D341Med (cell line): Measurements from ENCODE around the gene METTL15.
"Not testable (repeated sequence)": the region's sequence is repeated elsewhere in the genome, so short reads cannot be mapped to it uniquely, and the experiment has no call there.

Experiments used
- DNase-seq: peaks from one replicate; pipeline ENCODE4 v3.0.0; 2012; ENCODE audit warnings: low spot score

The METTL15 gene

GRCh38 chr11:28222063-28222462 lies 113.9 kb downstream of the METTL15 start:
- not testable (repeated sequence) for DNase-seq

- no peak for DNase-seq
These were observed 115.4 kb downstream of the METTL15 start for GRCh38 chr11:28223577-28223976.

GRCh38 chr11:28223994-28224393 lies 115.8 kb downstream of the METTL15 start:
- no peak for DNase-seq

- no peak for DNase-seq
These were observed 119.3 kb downstream of the METTL15 start for GRCh38 chr11:28227460-28227859.

- DNase-seq, result no peak
These were observed 120.2 kb downstream of the METTL15 start for GRCh38 chr11:28228196-28228895.

- DNase-seq, result no peak
These were observed 123.3 kb downstream of the METTL15 start for GRCh38 chr11:28231475-28231874.

- DNase-seq, result no peak
These were observed 124.5 kb downstream of the METTL15 start for GRCh38 chr11:28232649-28233048.

GRCh38 chr11:28241760-28242159 lies 133.6 kb downstream of the METTL15 start:
- DNase-seq, result no peak

- no peak for DNase-seq
These were observed 134.4 kb downstream of the METTL15 start for GRCh38 chr11:28242596-28242995.

GRCh38 chr11:28243061-28243460 lies 134.9 kb downstream of the METTL15 start:
- DNase-seq, result no peak

- DNase-seq, result no peak
These were observed 135.4 kb downstream of the METTL15 start for GRCh38 chr11:28243581-28243980.

GRCh38 chr11:28245131-28245530 lies 136.9 kb downstream of the METTL15 start:
- DNase-seq, result no peak

- no peak for DNase-seq
These were observed 142.0 kb downstream of the METTL15 start for GRCh38 chr11:28250192-28250591.

GRCh38 chr11:28251257-28251656 lies 143.1 kb downstream of the METTL15 start:
- no peak for DNase-seq

GRCh38 chr11:28257761-28258160 lies 149.6 kb downstream of the METTL15 start:
- no peak for DNase-seq

- DNase-seq, result no peak
These were observed 151.1 kb downstream of the METTL15 start for GRCh38 chr11:28259177-28259843.

GRCh38 chr11:28268925-28269324 lies 160.7 kb downstream of the METTL15 start:
- DNase-seq, result no peak

GRCh38 chr11:28269586-28269985 lies 161.4 kb downstream of the METTL15 start:
- DNase-seq, result peak; percentile 29

GRCh38 chr11:28272247-28272646 lies 164.1 kb downstream of the METTL15 start:
- not testable (repeated sequence) for DNase-seq

- no peak for DNase-seq
These were observed 166.0 kb downstream of the METTL15 start for GRCh38 chr11:28274216-28274615.

GRCh38 chr11:28284196-28284595 lies 176.0 kb downstream of the METTL15 start:
- DNase-seq, result no peak

- DNase-seq, result no peak
These were observed 181.3 kb downstream of the METTL15 start for GRCh38 chr11:28289444-28289843.

GRCh38 chr11:28290995-28291394 lies 182.8 kb downstream of the METTL15 start:
- not testable (repeated sequence) for DNase-seq

- DNase-seq, result no peak
These were observed 188.2 kb downstream of the METTL15 start for GRCh38 chr11:28296426-28296825.
